Inflammatory macrophage treated with lipopolysaccharide for 4 hours (primary cell): ENCODE measurements around the gene LGALS3.

Experiments used
- DNase-seq: peaks from one replicate; pipeline ENCODE4 v3.0.0-alpha.2; 2020

The LGALS3 gene

GRCh38 chr14:55131370-55132137 lies 2.5 kb downstream of the LGALS3 start:
- DNase-seq = peak; percentile 70

- peak; percentile 63 for DNase-seq
Observed at GRCh38 chr14:55133416-55133815, 4.4 kb downstream of the LGALS3 start.

GRCh38 chr14:55136241-55136640 lies 7.2 kb downstream of the LGALS3 start:
- no peak for DNase-seq

- no peak for DNase-seq
Observed at GRCh38 chr14:55136885-55137786, 8.1 kb downstream of the LGALS3 start.

GRCh38 chr14:55138091-55138490 lies 9.0 kb downstream of the LGALS3 start:
- no peak for DNase-seq

GRCh38 chr14:55139141-55139540 lies 10.1 kb downstream of the LGALS3 start:
- DNase-seq = no peak

- no peak for DNase-seq
Observed at GRCh38 chr14:55139696-55140509, 10.9 kb downstream of the LGALS3 start.

- DNase-seq = no peak
Observed at GRCh38 chr14:55141825-55142224, 12.8 kb downstream of the LGALS3 start.

- DNase-seq = no peak
Observed at GRCh38 chr14:55142466-55142865, 13.4 kb downstream of the LGALS3 start.

- no peak for DNase-seq
Observed at GRCh38 chr14:55146425-55146824, 17.4 kb downstream of the LGALS3 start.

GRCh38 chr14:55151601-55152000 lies 22.5 kb downstream of the LGALS3 start:
- no peak for DNase-seq

- DNase-seq = no peak
Observed at GRCh38 chr14:55152052-55152753, 23.2 kb downstream of the LGALS3 start.

- no peak for DNase-seq
Observed at GRCh38 chr14:55153951-55154350, 24.9 kb downstream of the LGALS3 start.

GRCh38 chr14:55157080-55157479 lies 28.0 kb downstream of the LGALS3 start:
- no peak for DNase-seq

- DNase-seq = no peak
Observed at GRCh38 chr14:55158412-55158811, 29.4 kb downstream of the LGALS3 start.

GRCh38 chr14:55160989-55161388 lies 31.9 kb downstream of the LGALS3 start:
- DNase-seq = peak; percentile 49

- DNase-seq = no peak
Observed at GRCh38 chr14:55170526-55170925, 41.5 kb downstream of the LGALS3 start.

- no peak for DNase-seq
Observed at GRCh38 chr14:55180006-55180405, 51.0 kb downstream of the LGALS3 start.

GRCh38 chr14:55180434-55180833 lies 51.4 kb downstream of the LGALS3 start:
- DNase-seq = no peak

GRCh38 chr14:55188686-55189295 lies 59.7 kb downstream of the LGALS3 start:
- DNase-seq = no peak

GRCh38 chr14:55190906-55191202 lies 61.8 kb downstream of the LGALS3 start:
- DNase-seq = no peak
